A549 (cell line): ENCODE measurements around the gene FRMD7.

Experiments used
- BHLHE40 ChIP-seq: IDR thresholded peaks from 2 replicates; pipeline ENCODE4 v1.6.1; 2012; ENCODE audit warnings: low read depth, low read length, inconsistent platforms
- CTCF ChIP-seq: fragments of >200 bp; sonication (Bioruptor Twin); formaldehyde crosslinking; IDR thresholded peaks from 3 replicates; pipeline ENCODE4 v1.5.1; 2016
- EP300 ChIP-seq, 2 experiments: fragments of >200 bp; sonication (Bioruptor Twin); formaldehyde crosslinking; IDR thresholded peaks; 2 replicates in 1 of 2; 3 replicates in 1 of 2; pipeline ENCODE4 v1.6.1; 2016 to 2017
- HOXA7 ChIP-seq: fragments of 250-450 bp; sonication (Bioruptor Pico); IDR thresholded peaks from 2 replicates; pipeline ENCODE4 v1.5.0; 2020; ENCODE audit warnings: mild to moderate bottlenecking, moderate library complexity
- MAFK ChIP-seq: fragments of 450-650 bp; IDR thresholded peaks from 2 replicates; pipeline ENCODE4 v1.6.1; 2014; ENCODE audit not compliant: partially characterized antibody
- MAZ ChIP-seq: fragments of 150-350 bp; IDR thresholded peaks from 2 replicates; pipeline ENCODE4 v1.6.1; 2014; ENCODE audit warnings: antibody characterized with exemption, low read depth, low read length, borderline replicate concordance
- NFE2L2 ChIP-seq: fragments of 150-350 bp; conservative IDR thresholded peaks from 2 replicates; pipeline ENCODE4 v1.6.1; 2014; ENCODE audit warnings: low read length
- POLR2A ChIP-seq: IDR thresholded peaks from 2 replicates; pipeline ENCODE4 v1.6.1; 2012; ENCODE audit warnings: mild to moderate bottlenecking, low read length
- RAD21 ChIP-seq, 2 experiments: fragments of >200 bp in 1 of 2; sonication (Bioruptor Twin) in 1 of 2; formaldehyde crosslinking in 1 of 2; IDR thresholded peaks in 1 of 2; conservative IDR thresholded peaks in 1 of 2; 2 replicates in 1 of 2; 3 replicates in 1 of 2; pipeline ENCODE4 v1.6.1; 2012 to 2018; ENCODE audit warnings: inconsistent platforms in 1 of 2
- REST ChIP-seq: fragments of 200-600 bp; sonication (generic); IDR thresholded peaks from 2 replicates; pipeline ENCODE4 v1.6.1; 2016; ENCODE audit warnings: antibody characterized with exemption, mild to moderate bottlenecking, moderate library complexity
- RNF2 ChIP-seq: fragments of 200-600 bp; sonication (generic); IDR thresholded peaks from 2 replicates; pipeline ENCODE4 v1.6.1; 2016; ENCODE audit warnings: low read depth, mild to moderate bottlenecking, antibody characterized with exemption, moderate library complexity, borderline replicate concordance
- ZFP36 ChIP-seq: fragments of 450-650 bp; IDR thresholded peaks from 2 replicates; pipeline ENCODE4 v1.6.1; 2014; ENCODE audit warnings: borderline replicate concordance; ENCODE audit not compliant: partially characterized antibody

- TF ChIP-seq CTCF (no peak), HOXA7 (no peak), EP300 (IDR thresholded peaks at IDR 0.05) (no peak), POLR2A (no peak), RAD21 (conservative IDR thresholded peaks at IDR 0.05 in 1 of 2, IDR thresholded peaks at IDR 0.05 in 1 of 2) (no peak), BHLHE40 (no peak), ZFP36 (no peak), MAZ (no peak), RNF2 (no peak), REST (no peak), MAFK (no peak), NFE2L2 (no peak)
Observed at GRCh38 chrX:132046533-132046932, 81.3 kb downstream of the FRMD7 start.
